Dedifferentiated amniotic fluid mesenchymal stem cell (primary cell): Measurements from ENCODE around the gene KCNN1.

Experiments
- DNase-seq: peaks from one replicate; pipeline ENCODE4 v3.0.0-alpha.2; 2016; ENCODE audit errors: extremely low spot score

Gene KCNN1

GRCh38 chr19:17947815-17948513 is 18.9 kb upstream of the KCNN1 start:
- peak; percentile 91 for DNase-seq

- DNase-seq, result no peak
These were observed 18.4 kb upstream of the KCNN1 start for GRCh38 chr19:17948514-17948900.

DNA sequence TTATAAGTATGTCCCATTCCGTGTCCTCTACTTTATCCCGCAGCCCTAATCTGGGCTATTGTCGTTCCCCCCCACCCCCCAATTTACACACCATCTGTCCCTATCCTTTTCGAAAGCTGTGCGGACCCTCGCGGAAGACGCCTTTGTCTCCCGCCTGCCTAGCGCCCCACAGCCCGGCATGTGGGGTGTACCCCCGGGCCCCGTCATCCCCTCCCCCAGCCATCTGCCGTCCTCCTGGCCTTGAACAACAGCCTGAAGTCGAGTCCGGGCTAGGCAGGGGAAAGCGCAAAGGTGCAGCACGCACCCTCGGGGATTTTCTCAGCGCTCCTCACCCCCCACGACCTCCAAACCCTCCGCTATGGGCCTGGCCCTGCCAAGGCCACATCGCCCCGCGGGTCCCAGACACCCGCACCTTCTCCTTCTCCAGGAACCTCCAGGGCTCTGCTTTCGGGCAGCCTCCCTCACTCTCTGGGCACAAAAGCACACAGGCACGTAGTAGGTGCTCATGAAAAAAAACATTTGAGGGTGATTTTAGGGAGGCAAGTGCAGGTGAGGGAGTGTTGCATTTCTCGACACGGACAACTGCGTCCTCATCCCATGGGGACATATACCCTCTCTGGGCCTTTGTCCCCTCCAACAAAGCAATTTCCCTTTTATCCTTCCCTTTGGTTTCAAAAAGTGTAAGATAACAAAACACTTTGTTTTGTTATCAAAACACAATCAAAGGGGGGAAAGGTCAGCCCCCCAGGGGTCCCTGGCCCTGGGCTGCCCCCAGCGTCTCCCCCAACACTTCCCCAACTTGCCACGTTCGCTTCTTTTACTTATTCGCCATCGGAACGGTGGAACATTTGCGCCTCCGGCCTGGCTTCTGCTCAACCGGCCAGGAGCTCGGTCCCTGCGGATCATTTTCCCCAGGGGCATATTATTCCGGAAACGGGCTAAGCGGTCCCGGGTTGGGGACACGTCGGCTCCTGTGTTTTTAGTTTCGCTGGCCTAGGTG is 17.7 kb upstream of the KCNN1 start:
- no peak for DNase-seq

- no peak for DNase-seq
These were observed 17.0 kb upstream of the KCNN1 start for GRCh38 chr19:17949956-17950309.

DNA sequence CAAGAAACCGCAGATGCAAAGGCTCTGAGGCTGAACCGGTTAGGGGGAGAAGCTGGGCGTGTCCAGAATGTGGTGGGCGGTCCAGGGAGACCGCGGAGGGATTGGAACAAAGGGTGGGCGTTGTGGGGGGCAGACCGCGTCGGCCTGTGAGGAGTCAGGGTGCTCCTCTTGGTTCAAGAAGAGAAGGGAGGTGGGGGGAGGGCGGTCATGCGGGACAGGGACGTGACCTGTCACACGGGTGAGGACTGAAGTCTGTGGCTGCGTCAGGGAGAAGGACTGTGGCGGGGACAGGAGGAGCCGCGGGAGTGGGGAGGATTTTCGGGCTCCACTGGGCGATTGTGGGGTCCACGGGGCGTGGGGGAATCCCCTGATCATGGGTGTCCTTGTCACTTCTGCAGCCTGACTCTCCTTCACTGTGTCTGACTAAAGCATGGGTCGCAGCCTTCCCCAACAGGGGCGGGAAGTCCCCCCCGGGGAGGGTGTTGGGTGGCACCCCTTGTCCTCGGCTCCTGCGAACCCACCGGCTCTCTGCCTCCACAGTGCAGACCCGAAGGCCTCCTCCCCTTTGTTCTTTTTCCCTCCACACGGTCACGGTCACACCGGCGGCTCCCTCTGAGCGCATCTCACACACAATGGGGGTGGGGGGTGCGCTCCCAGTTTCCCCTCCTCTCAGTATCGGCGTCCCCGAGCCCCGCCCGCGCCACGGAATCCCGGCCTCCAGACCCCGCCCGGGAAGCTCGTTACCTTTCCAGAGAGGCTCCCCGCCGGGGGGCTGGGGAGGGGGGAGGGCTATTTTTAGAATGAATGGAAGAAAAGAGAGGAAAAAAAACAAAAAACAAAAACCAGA is 16.4 kb upstream of the KCNN1 start:
- no peak for DNase-seq

DNA sequence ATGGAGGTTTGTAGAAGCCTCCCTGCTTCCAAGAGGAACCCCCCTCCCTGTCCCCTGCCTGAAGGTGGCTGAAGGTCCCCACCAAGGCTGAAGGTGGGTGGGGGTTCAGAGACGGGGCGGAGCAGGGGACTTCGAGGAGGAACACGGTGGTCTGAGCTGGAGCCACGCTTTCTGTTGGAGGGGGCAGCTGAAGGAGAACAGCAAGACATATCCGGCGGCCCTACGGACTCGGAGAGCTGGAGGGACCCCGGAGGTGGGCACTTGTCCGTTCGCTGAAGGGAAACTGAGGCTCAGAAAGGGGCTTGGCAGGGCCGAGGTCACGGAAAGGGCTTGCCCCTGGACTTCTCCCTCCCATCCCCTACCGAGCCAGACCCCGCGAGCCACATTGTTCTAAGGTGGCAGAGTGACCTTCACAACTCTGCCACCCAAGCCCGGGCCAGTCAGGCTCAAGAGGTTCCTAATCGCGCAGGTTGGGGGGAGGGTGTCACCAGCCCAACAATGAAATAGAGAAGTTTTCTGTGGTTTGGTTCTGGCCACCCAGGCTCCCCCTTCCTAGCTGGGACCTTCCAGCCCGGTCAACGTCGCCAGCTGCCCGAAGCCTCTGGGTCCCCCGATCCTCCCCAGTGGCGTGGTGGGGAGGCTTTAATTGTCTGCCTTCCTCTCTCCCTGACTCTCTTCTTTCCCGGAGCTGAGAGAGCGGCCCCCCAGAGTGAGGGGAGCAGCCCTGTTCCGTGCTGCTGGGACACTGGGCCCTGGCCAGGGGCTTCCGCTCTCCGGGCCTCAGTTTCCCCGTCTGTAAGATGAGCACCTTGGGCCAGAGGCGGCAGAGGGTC is 15.5 kb upstream of the KCNN1 start:
- no peak for DNase-seq

GRCh38 chr19:17951990-17952976 is 14.6 kb upstream of the KCNN1 start:
- DNase-seq, result no peak

DNA sequence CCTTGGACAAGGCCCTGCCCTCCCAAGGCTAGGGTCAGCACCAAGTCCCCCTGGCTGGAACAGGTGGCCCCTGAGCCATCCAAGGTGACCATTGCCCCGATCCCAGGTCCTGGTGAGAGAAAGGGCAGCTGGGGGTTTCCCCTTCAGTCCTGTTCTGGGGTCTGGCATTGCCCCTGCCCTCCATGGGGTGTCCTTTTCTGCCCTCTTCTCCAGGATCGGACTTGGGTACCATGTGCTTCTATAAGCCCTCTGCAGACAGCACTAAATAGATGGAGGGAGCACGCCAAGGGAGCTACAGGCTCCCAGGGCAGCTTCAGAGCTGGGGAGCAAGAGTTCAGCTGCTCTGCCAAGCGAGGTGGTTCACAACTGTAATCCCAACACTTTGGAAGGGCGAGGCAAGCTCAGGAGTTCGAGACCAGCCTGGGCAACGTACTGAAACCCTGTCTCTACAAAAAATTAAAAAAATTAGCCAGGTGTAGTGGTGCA is 13.5 kb upstream of the KCNN1 start:
- no peak for DNase-seq

GRCh38 chr19:17953869-17954268 is 13.0 kb upstream of the KCNN1 start:
- no peak for DNase-seq

GRCh38 chr19:17954401-17954800 is 12.5 kb upstream of the KCNN1 start:
- no peak for DNase-seq

- DNase-seq, result no peak
These were observed 9.6 kb upstream of the KCNN1 start for GRCh38 chr19:17957149-17957849.

- no peak for DNase-seq
These were observed 9.0 kb upstream of the KCNN1 start for GRCh38 chr19:17957885-17958284.

GRCh38 chr19:17963936-17964691 is 2.8 kb upstream of the KCNN1 start:
- DNase-seq, result no peak

- DNase-seq, result no peak
These were observed 1.4 kb upstream of the KCNN1 start for GRCh38 chr19:17965370-17966128.

DNA sequence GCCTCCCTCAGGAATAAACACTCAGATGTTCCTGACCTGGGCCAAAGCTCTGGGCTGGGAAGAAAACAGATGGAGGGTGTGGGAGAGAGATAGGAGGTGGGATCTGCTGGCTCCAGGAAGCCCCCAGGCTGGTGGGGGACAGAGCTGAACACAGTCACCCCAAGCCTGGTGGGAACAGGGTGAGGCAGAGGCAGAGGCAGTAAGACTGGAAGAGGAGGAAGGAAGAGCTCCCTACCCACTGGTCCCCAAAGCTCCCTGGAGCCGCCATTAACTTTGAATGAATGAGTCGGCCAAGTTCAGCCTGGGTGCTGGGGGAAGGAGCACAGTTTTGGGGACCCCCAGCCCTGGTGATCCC is 801 bp upstream of the KCNN1 start:
- no peak for DNase-seq

GRCh38 chr19:17967257-17968051 is 547 bp downstream of the KCNN1 start:
- DNase-seq, result no peak

DNA sequence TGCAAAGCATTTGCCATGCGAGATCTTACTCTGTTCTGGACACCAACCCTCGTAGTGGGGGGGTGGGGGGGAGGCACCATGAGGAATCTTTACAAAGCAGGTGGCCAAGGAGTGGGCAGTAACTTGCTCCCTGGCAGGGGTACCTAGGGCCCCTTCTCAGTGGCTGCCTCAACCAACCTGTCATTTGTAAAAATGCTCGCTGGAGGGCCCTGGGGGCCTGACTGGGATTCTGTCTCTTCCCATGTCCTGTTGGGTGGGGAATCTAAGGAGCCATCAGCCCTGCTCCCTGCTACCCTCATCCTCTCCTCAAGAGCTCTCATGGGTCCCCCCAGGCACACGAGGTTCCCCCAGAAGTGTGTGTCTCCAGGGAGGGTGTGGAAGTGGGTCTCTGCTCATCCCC is 1.5 kb downstream of the KCNN1 start:
- no peak for DNase-seq
